Uterus (tissue), 4 donors: ENCODE data around the gene ABHD8. TPM values are rescaled to one million over a fixed set of nuclear protein-coding genes. Genes with fewer than 3 reads are reported as not detected.
A peak's percentile ranks its signal among the peaks of the same experiment; 100 is the strongest.

Source experiments
- DNase-seq, 2 donors: peaks; one replicate each; pipeline ENCODE4 v3.0.0-alpha.2; 2019 to 2020
- H3K27ac ChIP-seq, 2 donors: fragments of 200-600 bp; sonication (generic); 1 replicate in 1 of 2; 2 replicates in 1 of 2; pipeline ENCODE4 v1.5.1; 2016 to 2018
- H3K27me3 ChIP-seq, 2 donors: fragments of 200-600 bp; sonication (generic); one replicate each; pipeline ENCODE4 v1.5.1; 2018 to 2019; ENCODE audit warnings: control low read depth in 1 of 2
- H3K36me3 ChIP-seq, 2 donors: fragments of 200-600 bp; sonication (generic); one replicate each; pipeline ENCODE4 v1.5.1; 2019; ENCODE audit warnings: control low read depth in 1 of 2
- H3K4me1 ChIP-seq, 2 donors: fragments of 200-600 bp; sonication (generic); one replicate each; pipeline ENCODE4 v1.5.1; 2018 to 2019; ENCODE audit warnings: control low read depth in 1 of 2
- H3K4me3 ChIP-seq, 2 donors: fragments of 200-600 bp; sonication (generic); 1 replicate in 1 of 2; 2 replicates in 1 of 2; pipeline ENCODE4 v1.5.1; 2018 to 2019; ENCODE audit warnings: mild to moderate bottlenecking in 1 of 2
- H3K9me3 ChIP-seq, 2 donors: fragments of 200-600 bp; sonication (generic); one replicate each; pipeline ENCODE4 v1.5.1; 2019; ENCODE audit warnings: control low read depth in 1 of 2
- POLR2A ChIP-seq, 2 donors: fragments of 450-650 bp; IDR thresholded peaks; one replicate each; pipeline ENCODE4 v1.6.1; 2016; ENCODE audit warnings: antibody characterized with exemption in 2 of 2, mild to moderate bottlenecking in 1 of 2, moderate library complexity in 1 of 2
- intact Hi-C: fragments of 100-400 bp; cut with DNase I; formaldehyde crosslinking; loops from one replicate; pipeline ENCODE4 v1.15.1; 2023; ENCODE audit warnings: low total_unique reads
- total RNA-seq, 4 donors: library from RNA; depleted of rRNA in 3 of 4; stranded (reverse); fragments of >200 nt in 3 of 4; gene quantifications; one replicate each; pipeline versions ENCODE4 v1.1.0 to v1.2.4, GENCODE V29; 2014 to 2023
- TF ChIP-seq, protein P1 (sequence below), 4 experiments: fragments of 200-600 bp in 2 of 4; fragments of 450-650 bp in 2 of 4; sonication (generic) in 2 of 4; IDR thresholded peaks; one replicate each; pipeline ENCODE4 v1.5.1; 2016 to 2019; ENCODE audit warnings: antibody characterized with exemption in 4 of 4, mild to moderate bottlenecking in 2 of 4, moderate library complexity in 1 of 4
- donor health status: DM: yes; HTN: yes; CAD: no.

The ABHD8 gene
- total RNA-seq, 4 donors from 2014 or later = 9.0 to 115 (median 19.2) TPM

DNA sequence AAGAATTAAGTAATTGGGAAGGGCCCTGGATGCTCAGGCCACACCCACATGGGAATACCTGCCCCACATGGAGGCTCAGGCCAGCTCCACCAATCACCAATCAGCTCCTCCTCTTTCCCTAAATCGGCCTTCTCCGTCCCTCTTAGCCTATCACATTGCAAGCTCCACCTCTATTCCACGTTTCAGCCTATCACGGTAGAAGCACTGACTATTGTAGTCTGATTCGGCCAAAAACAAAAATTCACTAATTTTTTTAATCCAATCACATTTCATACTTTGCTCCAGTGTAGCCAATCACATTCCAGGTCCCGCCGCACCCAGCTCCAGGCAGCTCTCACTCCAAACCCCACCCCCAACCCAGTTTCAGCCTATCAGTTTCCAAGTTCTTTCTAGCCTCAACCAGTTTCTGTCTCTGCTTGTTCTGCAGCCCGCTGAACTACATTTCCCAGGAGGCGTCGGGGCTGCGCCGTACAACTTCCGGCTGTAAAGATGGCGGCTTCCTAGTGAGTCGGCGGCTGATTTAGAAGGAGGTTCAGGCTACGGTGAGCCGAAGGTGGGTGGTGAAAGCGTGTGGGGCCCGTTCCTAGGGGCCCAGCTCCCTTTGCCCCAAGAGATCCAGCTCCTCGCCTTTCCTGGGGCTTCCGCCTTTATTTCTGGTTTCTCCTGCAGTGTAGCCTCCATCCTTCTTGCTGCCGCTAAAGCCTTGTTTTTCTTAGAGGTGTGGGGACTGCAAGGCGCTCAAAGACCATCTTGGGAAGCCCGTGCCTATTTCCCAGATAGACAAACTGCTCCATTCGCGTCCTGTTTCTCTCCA is 36.0 kb downstream of the ABHD8 start, which contains the start of gene BABAM1:
Gene BABAM1 (plus strand): TSS at position 469 of the 814 bp plus-strand sequence. CDS start 1,364 bp downstream, outside the sequence.
- Histone ChIP-seq H3K27ac (peak within 1 kb of the TSS; percentile 68 to 75), H3K27me3 (no peaks in the 10 kb centered on the region), H3K4me3 (peak within 1 kb of the TSS; percentile 62 to 77), H3K36me3 (no peaks in the 10 kb centered on the region), H3K9me3 (no peaks in the 10 kb centered on the region), H3K4me1 (peaks cover 0 to 6% of the 10 kb centered on the region in 2 donors)
- TF ChIP-seq, protein P1, sequence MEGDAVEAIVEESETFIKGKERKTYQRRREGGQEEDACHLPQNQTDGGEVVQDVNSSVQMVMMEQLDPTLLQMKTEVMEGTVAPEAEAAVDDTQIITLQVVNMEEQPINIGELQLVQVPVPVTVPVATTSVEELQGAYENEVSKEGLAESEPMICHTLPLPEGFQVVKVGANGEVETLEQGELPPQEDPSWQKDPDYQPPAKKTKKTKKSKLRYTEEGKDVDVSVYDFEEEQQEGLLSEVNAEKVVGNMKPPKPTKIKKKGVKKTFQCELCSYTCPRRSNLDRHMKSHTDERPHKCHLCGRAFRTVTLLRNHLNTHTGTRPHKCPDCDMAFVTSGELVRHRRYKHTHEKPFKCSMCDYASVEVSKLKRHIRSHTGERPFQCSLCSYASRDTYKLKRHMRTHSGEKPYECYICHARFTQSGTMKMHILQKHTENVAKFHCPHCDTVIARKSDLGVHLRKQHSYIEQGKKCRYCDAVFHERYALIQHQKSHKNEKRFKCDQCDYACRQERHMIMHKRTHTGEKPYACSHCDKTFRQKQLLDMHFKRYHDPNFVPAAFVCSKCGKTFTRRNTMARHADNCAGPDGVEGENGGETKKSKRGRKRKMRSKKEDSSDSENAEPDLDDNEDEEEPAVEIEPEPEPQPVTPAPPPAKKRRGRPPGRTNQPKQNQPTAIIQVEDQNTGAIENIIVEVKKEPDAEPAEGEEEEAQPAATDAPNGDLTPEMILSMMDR (IDR thresholded peaks at IDR 0.05) = no peak
- TF ChIP-seq POLR2A (IDR thresholded peaks at IDR 0.05) = peak in 1 of 2 donors; percentile 38
- peak; percentile 93 to 98 for DNase-seq
- intact Hi-C loops = no loop called here

DNA sequence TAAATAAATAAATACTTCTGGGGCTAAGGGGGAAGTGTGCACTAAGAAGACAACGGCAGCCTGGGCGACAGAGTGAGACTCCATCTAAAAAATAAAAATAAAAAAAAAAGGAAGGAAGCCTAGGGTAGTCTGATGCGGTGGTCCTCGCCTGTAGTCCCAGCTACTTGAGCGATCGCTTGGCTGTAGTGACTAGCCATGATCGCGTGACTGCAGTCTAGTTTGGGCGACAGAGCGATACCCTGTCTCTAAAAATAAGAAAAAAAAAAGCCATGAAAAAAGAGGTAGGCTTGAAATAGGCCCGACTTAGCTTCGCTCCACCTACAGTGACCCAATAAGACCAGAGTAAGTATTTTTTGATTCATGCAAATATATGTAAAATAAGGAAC is 36.6 kb downstream of the ABHD8 start:
- intact Hi-C loops = no loop called here

DNA sequence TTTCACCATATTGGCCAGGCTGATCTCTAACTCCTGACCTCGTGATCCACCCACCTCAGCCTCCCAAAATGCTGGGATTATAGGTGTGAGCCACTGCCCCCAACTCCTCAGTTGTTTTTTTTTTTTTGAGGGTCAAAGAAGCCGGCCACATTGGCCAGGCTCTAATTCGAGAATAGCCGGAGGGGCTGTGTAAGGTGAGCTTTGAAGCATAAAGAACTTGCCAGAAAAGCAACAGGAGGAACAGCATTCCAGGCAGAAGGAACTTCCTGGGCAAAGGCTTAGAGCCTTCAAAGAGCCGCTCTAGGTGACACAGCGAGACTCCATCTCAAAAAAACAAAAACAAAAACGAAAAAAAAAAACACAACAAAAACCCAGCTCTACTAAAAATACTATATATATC is 37.2 kb downstream of the ABHD8 start:
- no peak overlapping the region for H3K27ac ChIP-seq
- intact Hi-C loops = no loop called here

More for the DNA sequence above, 36.6 kb downstream of the ABHD8 start:
- Histone ChIP-seq H3K4me1 (peaks cover 0 to 6% of the 10 kb centered on the region in 2 donors), H3K4me3 (no peak overlapping the region), H3K27me3 (no peaks in the 10 kb centered on the region), H3K36me3 (no peaks in the 10 kb centered on the region), H3K9me3 (no peaks in the 10 kb centered on the region), H3K27ac (peak overlapping the region; percentile 43 to 68)
- DNase-seq = no peak
- TF ChIP-seq, protein P1 (IDR thresholded peaks at IDR 0.05) = no peak
- no peak for TF ChIP-seq POLR2A (IDR thresholded peaks at IDR 0.05)

DNA sequence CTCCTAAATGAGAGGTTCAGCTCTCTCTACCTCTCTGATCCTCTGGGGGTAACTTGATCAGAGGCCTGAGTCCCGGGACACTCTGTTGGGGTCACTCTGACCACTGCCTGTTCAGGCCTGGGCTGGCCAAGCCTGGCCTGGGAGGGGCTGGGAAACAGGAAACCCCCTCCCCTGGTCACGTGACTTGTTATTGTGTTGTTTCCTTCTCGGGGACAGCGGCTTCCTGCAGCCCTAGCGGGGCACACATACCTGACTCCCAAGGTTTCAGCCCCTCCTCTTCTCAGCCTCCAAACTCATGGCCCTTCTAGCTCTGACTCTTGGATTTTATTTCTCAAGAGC is 38.6 kb downstream of the ABHD8 start, which contains the start of gene USHBP1:
Gene USHBP1 (minus strand): TSS at position 105 of the 339 bp plus-strand sequence. CDS start 446 bp downstream, outside the sequence.
- peaks cover 0 to 6% of the 10 kb centered on the region in 2 donors for H3K4me1 ChIP-seq
- peak in 1 of 2 donors; percentile 63 for DNase-seq
- peak within 1 kb of the TSS; percentile 15 to 21 for H3K4me3 ChIP-seq
- no peaks in the 10 kb centered on the region for H3K27me3 ChIP-seq
- TF ChIP-seq POLR2A (IDR thresholded peaks at IDR 0.05) = peak; percentile 30 to 46
- TF ChIP-seq, protein P1 (IDR thresholded peaks at IDR 0.05) = no peak
- no peaks in the 10 kb centered on the region for H3K9me3 ChIP-seq
- intact Hi-C loops = no loop called here
- H3K36me3 ChIP-seq = no peaks in the 10 kb centered on the region
- peak within 1 kb of the TSS; percentile 40 to 79 for H3K27ac ChIP-seq

More for the DNA sequence above, 37.2 kb downstream of the ABHD8 start:
- DNase-seq = no peak
- no peaks in the 10 kb centered on the region for H3K9me3 ChIP-seq
- no peaks in the 10 kb centered on the region for H3K36me3 ChIP-seq
- H3K4me1 ChIP-seq = peaks cover 0 to 6% of the 10 kb centered on the region in 2 donors
- H3K4me3 ChIP-seq = no peak overlapping the region
- H3K27me3 ChIP-seq = no peaks in the 10 kb centered on the region
- no peak for TF ChIP-seq POLR2A (IDR thresholded peaks at IDR 0.05)
- TF ChIP-seq, protein P1 (IDR thresholded peaks at IDR 0.05) = no peak
